Activated CD4-positive, alpha-beta T cell treated with anti-CD3 and anti-CD28 coated beads, Interleukin-2, amount 10 ng/mL, durations not matched to agents 7 days and 5 days (primary cell): ENCODE results near the gene SLC38A4. TPM values are rescaled to one million over a fixed set of nuclear protein-coding genes. Genes with fewer than 3 reads are reported as not detected.
"Not testable (repeated sequence)": the region's sequence is repeated elsewhere in the genome, so short reads cannot be mapped to it uniquely, and the experiment has no call there.

Source experiments
- CTCF ChIA-PET: fragments of 350-600 bp; sonication (Branson Sonifier 250); formaldehyde crosslinking; loops from one replicate; lab custom pipeline; 2021; ENCODE audit warnings: antibody characterized with exemption; lab: Charles Lee
- POLR2A ChIA-PET: fragments of 350-600 bp; sonication (Branson Sonifier 250); formaldehyde crosslinking; loops from one replicate; lab custom pipeline; 2021; ENCODE audit warnings: antibody characterized with exemption; lab: Charles Lee
- DNase-seq: peaks from one replicate; pipeline ENCODE4 v3.0.0-alpha.2; 2020
- H3K27ac Mint-ChIP-seq: one replicate; pipeline ENCODE4 v1.8.0; 2021; ENCODE audit warnings: mild to moderate bottlenecking, moderate library complexity, mixed read lengths
- H3K27me3 Mint-ChIP-seq: one replicate; pipeline ENCODE4 v1.8.0; 2021; ENCODE audit warnings: mixed read lengths
- H3K36me3 Mint-ChIP-seq: one replicate; pipeline ENCODE4 v1.8.0; 2021; ENCODE audit warnings: low read depth, mixed read lengths
- H3K4me1 Mint-ChIP-seq: one replicate; pipeline ENCODE4 v1.8.0; 2021; ENCODE audit warnings: mixed read lengths
- H3K4me3 Mint-ChIP-seq: one replicate; pipeline ENCODE4 v1.8.0; 2021; ENCODE audit warnings: mild to moderate bottlenecking, moderate library complexity, mixed read lengths
- H3K9me3 Mint-ChIP-seq: one replicate; pipeline ENCODE4 v1.8.0; 2021; ENCODE audit warnings: mixed read lengths
- total RNA-seq, 2 experiments: library from RNA; stranded (reverse); gene quantifications; one replicate each; pipeline ENCODE4 v1.2.3, GENCODE V29; 2021

Gene SLC38A4
- total RNA-seq, 2 experiments from 2014 or later = not detected

DNA sequence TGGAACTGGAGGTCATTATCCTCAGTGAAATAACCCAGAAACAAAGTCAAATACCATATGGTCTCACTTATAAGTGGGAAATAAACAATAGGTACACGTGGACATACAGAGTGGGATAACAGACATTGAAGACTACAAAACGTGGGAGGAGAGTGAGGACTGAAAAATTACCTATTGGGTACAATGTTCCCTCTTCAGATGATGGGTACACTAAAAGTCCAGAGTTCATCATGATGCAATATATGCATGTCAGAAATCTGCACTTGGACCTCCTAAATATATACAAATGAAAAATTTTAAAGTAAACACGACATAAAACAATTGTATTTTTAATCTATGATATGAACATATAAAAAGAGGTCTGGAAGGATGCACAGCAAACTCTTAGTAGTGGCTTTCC is 71.2 kb downstream of the SLC38A4 start:
- ChIA-PET POLR2A (no interaction called here), CTCF (no interaction called here)
- Mint-ChIP-seq H3K4me3 (no peak overlapping the region), H3K36me3 (no peaks in the 10 kb centered on the region), H3K27me3 (peaks cover 8% of the 10 kb centered on the region), H3K4me1 (peaks cover 3% of the 10 kb centered on the region), H3K27ac (no peak overlapping the region), H3K9me3 (peaks cover 11% of the 10 kb centered on the region)
- DNase-seq = no peak

DNA sequence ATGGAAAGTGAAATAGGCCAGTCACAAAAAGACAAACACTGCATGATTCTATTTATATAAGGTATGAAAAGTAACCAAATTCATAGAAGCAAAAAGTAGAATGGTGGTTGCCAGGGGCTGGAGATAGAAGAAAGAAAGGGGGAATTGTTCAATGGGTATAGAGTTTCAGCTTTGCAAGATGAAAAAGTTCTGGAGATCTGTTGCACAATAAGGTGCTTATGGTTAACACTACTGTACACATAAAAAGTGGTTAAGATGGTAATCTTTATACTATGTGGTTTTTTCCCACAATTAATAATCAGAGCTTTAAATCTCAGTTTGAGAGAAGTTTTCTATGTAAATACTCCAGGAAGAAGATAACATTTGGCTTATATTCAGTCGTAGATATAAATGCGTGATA is 73.4 kb downstream of the SLC38A4 start:
- H3K36me3 Mint-ChIP-seq = no peaks in the 10 kb centered on the region
- CTCF ChIA-PET = no interaction called here
- POLR2A ChIA-PET = no interaction called here
- no peak overlapping the region for H3K4me3 Mint-ChIP-seq
- H3K4me1 Mint-ChIP-seq = peaks cover 3% of the 10 kb centered on the region
- H3K9me3 Mint-ChIP-seq = peaks cover 19% of the 10 kb centered on the region
- no peak overlapping the region for H3K27ac Mint-ChIP-seq
- DNase-seq = no peak
- H3K27me3 Mint-ChIP-seq = peaks cover 11% of the 10 kb centered on the region

- Mint-ChIP-seq H3K27me3 (peaks cover 11% of the 10 kb centered on the region), H3K36me3 (no peaks in the 10 kb centered on the region), H3K4me1 (peaks cover 3% of the 10 kb centered on the region), H3K9me3 (peaks cover 12% of the 10 kb centered on the region), H3K4me3 (no peak overlapping the region), H3K27ac (no peak overlapping the region)
- CTCF ChIA-PET = no interaction called here
- no peak for DNase-seq
- POLR2A ChIA-PET = no interaction called here
Observed at GRCh38 chr12:46751173-46751572, 74.6 kb downstream of the SLC38A4 start.

DNA sequence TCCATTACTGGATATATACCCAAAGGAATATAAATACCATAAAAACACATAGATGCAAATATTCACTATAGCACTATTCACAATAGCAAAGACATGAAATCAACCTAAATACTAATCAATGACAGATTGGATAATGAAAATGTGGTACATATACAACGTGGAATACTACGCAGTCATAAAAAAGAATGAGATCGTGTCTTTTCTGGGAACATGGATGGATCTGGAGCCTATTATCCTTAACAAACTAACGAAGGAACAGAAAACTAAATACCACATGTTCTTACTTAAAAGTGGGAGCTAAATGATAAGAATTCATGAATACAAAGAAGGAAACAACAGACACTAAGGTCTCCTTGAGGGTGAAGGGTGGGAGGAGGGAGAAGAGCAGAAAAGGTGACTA is 76.5 kb downstream of the SLC38A4 start:
- Mint-ChIP-seq H3K4me3 (no peak overlapping the region), H3K27ac (no peak overlapping the region), H3K9me3 (peaks cover 15% of the 10 kb centered on the region), H3K27me3 (peaks cover 13% of the 10 kb centered on the region), H3K4me1 (peaks cover 3% of the 10 kb centered on the region), H3K36me3 (no peaks in the 10 kb centered on the region)
- DNase-seq = no peak
- POLR2A ChIA-PET = no interaction called here
- CTCF ChIA-PET = no interaction called here

DNA sequence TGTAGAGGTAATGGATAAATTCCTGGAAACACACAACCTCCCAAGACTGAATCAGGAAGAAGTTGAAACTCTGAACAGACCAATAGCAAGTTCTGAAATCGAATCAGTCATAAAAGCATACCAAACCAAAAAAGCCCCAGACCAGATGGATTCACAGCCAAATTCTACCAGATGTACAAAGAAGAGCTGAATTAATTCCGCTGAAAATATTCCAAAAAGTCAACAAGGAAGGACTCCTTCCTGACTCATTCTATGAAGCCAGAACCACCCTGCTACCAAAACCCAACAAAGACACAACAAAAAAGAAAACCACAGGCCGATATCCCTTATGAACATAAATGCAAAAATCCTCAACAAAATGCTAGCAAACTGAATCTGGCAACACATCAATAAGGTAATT is 81.5 kb downstream of the SLC38A4 start:
- DNase-seq = no peak
- ChIA-PET CTCF (no interaction called here), POLR2A (no interaction called here)
- Mint-ChIP-seq H3K27me3 (peaks cover 10% of the 10 kb centered on the region), H3K27ac (no peak overlapping the region), H3K36me3 (no peaks in the 10 kb centered on the region), H3K4me3 (no peak overlapping the region), H3K4me1 (no peaks in the 10 kb centered on the region), H3K9me3 (peaks cover 16% of the 10 kb centered on the region)

DNA sequence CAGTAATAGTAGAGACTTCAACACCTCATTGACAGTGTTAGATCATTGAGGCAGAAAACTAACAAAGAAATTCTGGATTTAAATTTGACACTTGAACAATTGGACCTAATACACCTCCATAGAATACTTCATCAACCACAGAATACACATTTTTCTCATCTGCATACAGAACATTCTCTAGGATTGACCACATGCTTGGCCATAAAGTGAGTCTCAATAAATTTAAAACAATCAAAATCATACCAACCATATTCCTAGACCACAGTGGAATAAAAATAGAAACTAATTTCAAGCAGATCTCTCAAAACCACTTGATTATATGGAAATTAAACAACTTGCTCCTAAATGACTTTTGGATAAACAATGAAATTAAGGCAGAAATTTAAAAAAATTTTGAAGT is 82.3 kb downstream of the SLC38A4 start:
- Mint-ChIP-seq H3K27me3 (peaks cover 7% of the 10 kb centered on the region), H3K4me1 (no peaks in the 10 kb centered on the region), H3K4me3 (no peak overlapping the region), H3K9me3 (peaks cover 10% of the 10 kb centered on the region), H3K27ac (no peak overlapping the region), H3K36me3 (no peaks in the 10 kb centered on the region)
- ChIA-PET POLR2A (no interaction called here), CTCF (no interaction called here)
- no peak for DNase-seq

- CTCF ChIA-PET, H3K4me1 Mint-ChIP-seq, H3K9me3 Mint-ChIP-seq, DNase-seq, H3K4me3 Mint-ChIP-seq, POLR2A ChIA-PET, H3K36me3 Mint-ChIP-seq, H3K27me3 Mint-ChIP-seq, H3K27ac Mint-ChIP-seq: not testable (repeated sequence)
Observed at GRCh38 chr12:46742271-46742670, 83.5 kb downstream of the SLC38A4 start.

GRCh38 chr12:46725332-46725731 is 100.5 kb downstream of the SLC38A4 start:
- H3K36me3 Mint-ChIP-seq = no peaks in the 10 kb centered on the region
- H3K27ac Mint-ChIP-seq = no peak overlapping the region
- POLR2A ChIA-PET = no interaction called here
- no peak for DNase-seq
- H3K4me1 Mint-ChIP-seq = peaks cover 8% of the 10 kb centered on the region
- H3K4me3 Mint-ChIP-seq = no peak overlapping the region
- CTCF ChIA-PET = no interaction called here
- no peaks in the 10 kb centered on the region for H3K27me3 Mint-ChIP-seq
- no peaks in the 10 kb centered on the region for H3K9me3 Mint-ChIP-seq

GRCh38 chr12:46723629-46724419 is 102.0 kb downstream of the SLC38A4 start:
- H3K4me3 Mint-ChIP-seq = no peak overlapping the region
- POLR2A ChIA-PET = no interaction called here
- no peaks in the 10 kb centered on the region for H3K27me3 Mint-ChIP-seq
- H3K27ac Mint-ChIP-seq = no peak overlapping the region
- H3K9me3 Mint-ChIP-seq = peaks cover 3% of the 10 kb centered on the region
- CTCF ChIA-PET = no interaction called here
- DNase-seq = no peak
- no peaks in the 10 kb centered on the region for H3K36me3 Mint-ChIP-seq
- H3K4me1 Mint-ChIP-seq = peaks cover 8% of the 10 kb centered on the region

- Mint-ChIP-seq H3K36me3 (no peaks in the 10 kb centered on the region), H3K27ac (no peak overlapping the region)
- CTCF ChIA-PET = no interaction called here
Observed at GRCh38 chr12:46722394-46723185, 103.2 kb downstream of the SLC38A4 start.

DNA sequence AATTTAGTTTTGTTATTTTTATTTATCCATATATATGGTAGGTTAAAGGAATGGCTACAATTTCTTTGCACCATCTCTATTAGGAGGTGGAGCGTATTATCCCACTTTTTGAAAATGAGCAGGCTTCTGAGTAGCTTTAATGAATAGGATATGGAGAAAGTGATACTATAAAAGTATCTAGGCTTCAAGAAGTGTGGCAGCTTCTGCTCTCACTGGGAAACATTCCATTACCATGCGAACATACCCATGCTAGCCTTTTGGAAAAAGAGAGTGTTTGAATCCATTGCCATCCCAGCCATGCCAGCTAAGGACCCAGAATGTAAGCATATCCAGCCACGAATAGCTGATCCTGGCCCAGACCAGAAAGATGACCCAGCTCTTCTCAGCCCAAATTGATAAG is 107.3 kb downstream of the SLC38A4 start:
- Mint-ChIP-seq H3K9me3 (peaks cover 3% of the 10 kb centered on the region), H3K27me3 (peaks cover 8% of the 10 kb centered on the region), H3K36me3 (no peaks in the 10 kb centered on the region), H3K4me3 (no peak overlapping the region), H3K4me1 (no peaks in the 10 kb centered on the region), H3K27ac (no peak overlapping the region)
- ChIA-PET POLR2A (interaction anchor here (0.7 kb wide), 1 partner anchor 17 kb away, joined by 3 read pairs; no protein-coding TSS in a partner anchor), CTCF (interaction anchor here (0.7 kb wide), 1 partner anchor 18 kb away, joined by 3 read pairs; no protein-coding TSS in a partner anchor)
- no peak for DNase-seq

More at GRCh38 chr12:46722394-46723185, 103.2 kb downstream of the SLC38A4 start:
- H3K4me1 Mint-ChIP-seq = peaks cover 8% of the 10 kb centered on the region
- H3K4me3 Mint-ChIP-seq = no peak overlapping the region
- H3K9me3 Mint-ChIP-seq = peaks cover 3% of the 10 kb centered on the region
- POLR2A ChIA-PET = no interaction called here
- DNase-seq = no peak
- no peaks in the 10 kb centered on the region for H3K27me3 Mint-ChIP-seq

GRCh38 chr12:46717868-46718267 is 107.9 kb downstream of the SLC38A4 start:
- ChIA-PET CTCF (interaction anchor here (0.7 kb wide), 1 partner anchor 18 kb away, joined by 3 read pairs; no protein-coding TSS in a partner anchor), POLR2A (no interaction called here)
- Mint-ChIP-seq H3K27me3 (peaks cover 8% of the 10 kb centered on the region), H3K4me3 (no peak overlapping the region), H3K36me3 (no peaks in the 10 kb centered on the region), H3K27ac (no peak overlapping the region), H3K9me3 (peaks cover 3% of the 10 kb centered on the region), H3K4me1 (no peaks in the 10 kb centered on the region)
- DNase-seq = no peak

DNA sequence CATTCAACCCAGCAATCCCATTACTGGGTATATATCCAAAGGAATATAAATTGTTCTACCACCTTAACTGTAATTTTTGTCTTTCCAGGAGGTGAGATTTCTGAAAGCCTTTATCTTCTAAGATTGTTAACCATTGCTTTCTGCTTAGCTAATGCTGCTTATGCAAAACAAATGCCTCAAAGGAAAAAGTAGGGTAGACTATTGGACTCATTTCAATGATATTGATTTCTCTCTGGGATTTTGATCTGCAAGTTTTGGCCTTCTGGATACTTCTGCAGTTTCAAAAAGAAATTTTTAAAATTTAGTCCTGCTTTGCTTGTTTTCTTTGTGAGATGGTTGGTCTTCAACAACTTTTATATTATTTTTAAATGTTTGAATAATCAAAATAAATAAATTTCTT is 108.6 kb downstream of the SLC38A4 start:
- Mint-ChIP-seq H3K4me1 (no peaks in the 10 kb centered on the region), H3K9me3 (peaks cover 3% of the 10 kb centered on the region), H3K36me3 (no peaks in the 10 kb centered on the region), H3K27ac (no peak overlapping the region), H3K27me3 (peaks cover 8% of the 10 kb centered on the region), H3K4me3 (no peak overlapping the region)
- CTCF ChIA-PET = no interaction called here
- DNase-seq = no peak
- POLR2A ChIA-PET = no interaction called here
